Tongue (tissue), 2 donors: ENCODE measurements around the gene SRSF12. TPM values are rescaled to one million over a fixed set of nuclear protein-coding genes. Genes with fewer than 3 reads are reported as not detected.
A peak's percentile ranks its signal among the peaks of the same experiment; 100 is the strongest.

Source experiments
- DNase-seq: peaks from one replicate; pipeline ENCODE4 v3.0.0-alpha.2; 2015
- total RNA-seq: library from RNA; depleted of rRNA; stranded (reverse); fragments of >200 nt; gene quantifications from one replicate; pipeline ENCODE4 v1.2.3, GENCODE V29; 2014

The SRSF12 gene
- 4.7 TPM for total RNA-seq

GRCh38 chr6:89117211-89118108 lies at the start of gene SRSF12:
TSS of gene SRSF12 (minus strand) at chr6:89118071. CDS start at chr6:89117887, 184 bp downstream.
- DNase-seq, result peak; percentile 67

GRCh38 chr6:89162047-89162371 lies 44.1 kb upstream of the SRSF12 start:
- DNase-seq, result peak; percentile 31

GRCh38 chr6:89161326-89162046 lies 43.6 kb upstream of the SRSF12 start:
- DNase-seq, result peak; percentile 25

- no peak for DNase-seq
Measured at GRCh38 chr6:89160331-89161092, 42.6 kb upstream of the SRSF12 start.

- no peak for DNase-seq
Measured at GRCh38 chr6:89154131-89154530, 36.3 kb upstream of the SRSF12 start.

DNA sequence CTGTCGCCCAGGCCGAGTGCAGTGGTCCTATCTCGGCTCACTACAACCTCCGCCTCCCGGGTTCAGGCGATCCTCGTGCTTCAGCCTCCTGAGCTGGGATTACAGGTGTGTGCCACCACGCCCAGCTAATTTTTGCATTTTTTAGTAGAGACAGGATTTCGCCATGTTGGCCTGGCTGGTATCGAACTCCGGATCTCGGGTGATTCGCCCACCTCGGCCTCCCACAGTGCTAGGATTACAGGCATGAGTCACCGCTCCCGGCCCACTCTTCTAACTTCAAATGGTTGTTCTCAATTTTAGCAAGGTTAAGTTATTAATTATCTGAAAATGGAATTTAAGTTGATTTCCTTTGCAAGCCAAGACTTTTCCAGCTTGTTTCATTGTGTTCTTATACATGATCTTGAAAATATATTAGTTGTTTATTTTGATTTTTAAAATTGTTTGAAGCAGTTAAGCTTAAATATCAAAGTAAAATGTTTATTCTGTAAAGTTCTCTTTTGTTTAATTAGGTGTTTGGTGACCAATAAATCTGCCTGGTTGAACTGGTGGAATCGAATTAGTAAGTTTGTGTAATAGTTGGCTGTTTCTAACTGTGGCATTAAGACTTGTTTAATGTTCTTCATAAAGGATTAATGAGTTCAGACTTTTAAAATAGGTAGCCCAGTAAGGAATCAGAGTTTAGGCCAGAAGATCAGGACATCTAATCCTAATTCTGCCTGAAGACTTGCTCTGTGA lies 30.3 kb upstream of the SRSF12 start:
- no peak for DNase-seq

DNA sequence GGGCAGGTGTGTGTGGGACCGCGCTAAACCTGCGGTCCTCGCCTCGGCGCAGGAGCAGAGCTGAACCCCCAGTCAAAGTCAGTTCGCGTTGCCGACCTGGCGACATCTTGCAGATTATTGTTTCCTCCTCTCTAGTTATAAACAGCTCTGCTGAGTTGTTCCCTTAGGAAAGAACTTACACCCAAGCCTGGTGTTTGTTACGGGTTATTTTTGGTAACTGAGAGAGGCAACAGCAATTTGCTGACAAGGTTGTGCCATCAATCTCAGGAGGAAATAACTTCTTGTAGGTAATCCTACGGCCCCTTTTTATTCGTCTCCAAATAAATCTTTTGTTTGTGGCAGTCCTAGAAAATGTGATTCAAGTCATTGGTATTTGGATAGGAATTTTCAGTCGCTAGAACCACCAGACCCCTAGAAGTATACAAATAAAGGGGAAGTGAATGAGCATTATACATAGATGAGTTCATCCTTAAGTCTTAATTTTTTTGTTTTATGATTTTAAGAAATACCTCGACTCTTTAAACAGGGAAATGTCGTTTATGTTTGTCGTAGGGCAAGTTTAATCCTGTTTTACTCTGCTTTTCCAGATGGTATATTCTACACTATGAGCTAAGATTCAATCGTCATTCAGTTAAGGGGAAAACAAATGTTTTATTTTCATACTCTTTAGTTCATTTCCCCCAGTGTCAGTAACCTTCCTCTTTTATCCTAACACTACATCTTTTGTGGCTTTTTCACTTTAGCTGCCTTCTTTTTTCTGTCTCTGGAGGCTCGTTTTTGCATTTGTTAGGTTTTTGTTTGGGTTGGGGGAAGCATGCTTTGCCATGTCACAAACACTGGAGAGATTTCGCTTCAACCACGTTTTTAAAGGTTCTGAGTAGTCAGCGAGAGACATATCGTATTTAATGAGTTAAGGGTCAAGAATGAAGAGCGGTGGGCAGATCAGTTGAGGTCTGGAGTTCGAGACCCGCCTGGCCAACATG lies 29.1 kb upstream of the SRSF12 start:
- DNase-seq, result peak; percentile 64

DNA sequence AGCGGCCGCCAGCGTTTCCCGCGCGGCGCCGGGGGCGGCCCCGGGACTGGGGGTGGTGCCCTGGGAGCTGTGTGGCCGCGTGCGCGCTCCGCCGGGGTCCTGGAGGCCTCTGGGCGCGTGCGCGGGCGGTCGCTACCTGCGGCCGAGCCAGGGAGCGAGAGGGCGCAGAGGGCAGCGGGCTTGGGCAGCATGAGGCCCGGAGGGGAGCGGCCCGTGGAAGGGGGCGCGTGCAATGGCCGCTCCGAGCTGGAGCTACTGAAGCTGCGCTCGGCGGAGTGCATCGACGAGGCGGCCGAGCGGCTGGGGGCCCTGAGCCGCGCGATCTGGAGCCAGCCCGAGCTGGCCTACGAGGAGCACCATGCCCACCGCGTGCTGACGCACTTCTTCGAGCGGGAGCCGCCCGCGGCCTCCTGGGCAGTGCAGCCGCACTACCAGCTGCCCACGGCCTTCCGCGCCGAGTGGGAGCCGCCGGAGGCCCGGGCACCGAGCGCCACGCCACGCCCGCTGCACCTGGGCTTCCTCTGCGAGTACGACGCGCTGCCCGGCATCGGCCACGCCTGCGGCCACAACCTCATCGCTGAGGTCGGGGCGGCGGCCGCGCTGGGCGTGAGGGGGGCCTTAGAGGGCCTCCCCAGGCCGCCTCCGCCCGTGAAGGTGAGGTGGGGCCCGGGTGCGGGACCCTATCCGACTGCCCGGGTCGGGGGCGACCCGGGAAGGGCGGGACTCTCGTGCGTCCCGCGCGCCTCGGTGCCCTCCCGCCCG lies 28.3 kb upstream of the SRSF12 start, which contains the start of gene PM20D2:
Gene PM20D2 (plus strand): TSS at position 100 of the 762 bp plus-strand sequence. CDS start 90 bp downstream, at position 190.
- peak; percentile 87 for DNase-seq

DNA sequence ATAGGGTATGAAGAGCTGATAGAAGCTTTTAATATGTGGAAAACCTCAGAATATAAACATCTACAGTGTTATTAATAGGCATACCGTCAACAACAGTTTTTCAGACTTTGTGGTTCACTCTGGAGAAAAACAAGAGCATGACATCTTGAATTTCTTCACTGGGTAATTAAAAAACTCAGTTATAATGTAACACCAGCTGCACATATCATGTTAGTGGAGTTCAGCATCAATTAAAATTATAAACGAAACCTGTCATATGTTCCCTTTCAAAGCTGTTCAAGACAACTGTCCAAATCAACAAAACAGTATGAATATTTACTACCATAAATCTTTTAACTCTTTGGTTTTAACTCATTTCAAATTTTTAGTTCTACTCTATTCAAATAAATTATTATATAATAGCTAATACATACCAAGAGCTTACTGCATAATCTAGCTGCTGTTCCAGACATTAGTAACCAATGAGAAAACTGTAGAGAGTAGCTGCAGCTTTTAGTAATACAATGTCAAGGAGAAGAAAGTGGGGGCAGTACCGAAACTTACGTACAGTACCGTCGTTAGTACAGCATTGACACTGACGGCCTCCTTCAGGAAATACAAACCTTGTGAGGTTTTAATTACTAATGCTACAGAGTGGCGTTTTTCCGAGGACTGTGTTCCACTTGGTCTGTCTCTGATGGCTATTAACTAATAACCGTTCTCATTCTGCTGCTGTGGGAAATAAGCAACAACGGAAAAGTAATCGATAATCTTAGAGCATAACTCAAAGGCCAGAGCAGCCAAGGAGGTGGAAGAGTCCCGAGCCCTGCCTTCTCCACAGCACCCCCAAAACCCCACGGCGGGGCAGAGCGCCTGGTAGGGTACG lies 27.5 kb upstream of the SRSF12 start:
- peak; percentile 73 for DNase-seq

- no peak for DNase-seq
Measured at GRCh38 chr6:89144354-89144906, 26.6 kb upstream of the SRSF12 start.

DNA sequence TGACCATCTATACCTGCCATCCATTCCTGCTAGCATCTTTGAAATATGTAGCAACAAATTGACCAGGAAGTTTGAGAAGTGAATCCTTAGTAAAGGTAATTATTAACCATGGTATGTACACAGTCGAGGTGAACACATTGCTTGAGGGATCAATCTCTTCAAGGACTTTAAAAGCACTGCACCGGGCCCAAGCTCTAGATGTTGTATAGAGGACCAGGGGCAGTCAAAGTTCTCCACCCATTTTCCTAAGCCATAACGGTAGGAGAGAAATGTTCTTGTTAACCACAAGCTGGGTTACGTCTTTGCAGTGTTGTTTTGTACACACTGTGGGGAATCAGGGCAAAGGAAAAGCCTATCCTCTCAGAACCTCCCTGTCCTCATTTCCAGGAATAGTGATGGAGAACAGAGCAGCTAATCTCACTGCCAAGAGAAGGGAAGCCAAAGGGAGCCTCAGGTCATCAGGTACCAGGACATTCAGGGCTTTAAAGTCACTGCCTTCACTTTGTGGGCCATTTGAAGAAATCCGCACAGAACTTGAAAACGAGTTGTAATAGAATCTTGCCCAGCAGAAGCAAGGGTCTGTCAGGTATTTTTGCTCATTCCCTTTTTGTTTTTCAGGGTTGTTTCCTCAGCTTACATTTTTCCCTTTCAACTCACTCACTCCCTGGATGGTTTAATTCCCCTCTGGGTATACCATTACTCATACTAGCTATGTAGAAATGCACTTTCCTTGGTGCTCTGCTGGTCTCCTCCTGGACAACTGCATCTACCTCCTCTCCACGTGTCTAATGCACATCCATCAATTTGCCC lies 22.7 kb upstream of the SRSF12 start:
- DNase-seq, result no peak

DNA sequence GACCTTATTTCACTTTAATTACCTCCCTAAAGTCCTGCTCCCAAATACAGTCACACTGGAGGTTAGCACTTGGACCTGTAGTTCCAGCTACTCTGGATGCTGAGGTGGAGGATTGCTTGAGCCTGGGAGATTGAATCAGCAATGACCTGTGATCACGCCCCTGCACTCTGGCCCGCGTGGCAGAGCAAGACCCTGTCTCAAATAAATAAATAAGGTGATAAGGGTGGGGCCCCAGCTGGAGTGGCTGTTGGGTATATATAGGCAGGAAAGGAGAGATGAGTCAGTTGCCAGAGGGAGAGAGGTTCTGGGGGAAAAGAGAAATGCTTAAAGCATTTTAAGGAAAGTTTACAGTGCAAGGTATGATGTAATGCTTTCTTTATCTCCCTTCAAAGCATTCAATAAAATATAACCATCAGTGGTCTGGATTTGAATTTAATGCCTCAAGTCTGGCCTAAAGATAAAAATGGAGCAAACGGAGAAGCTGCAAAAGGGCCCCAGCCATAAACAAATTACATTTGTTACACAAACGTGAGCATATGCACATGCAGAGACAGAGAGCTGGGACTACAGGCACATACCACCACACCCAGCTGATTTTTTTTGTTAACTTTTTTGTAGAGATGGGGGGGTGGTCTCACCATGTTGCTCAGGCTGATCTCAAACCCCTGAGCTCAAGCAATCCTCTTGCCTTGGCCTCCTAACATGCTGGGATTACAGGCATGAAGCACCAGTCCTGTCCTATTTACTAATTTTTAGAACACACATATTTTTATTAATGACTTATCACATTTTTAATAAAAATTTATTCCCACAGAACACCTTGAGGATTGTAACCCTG lies 21.9 kb upstream of the SRSF12 start:
- no peak for DNase-seq

DNA sequence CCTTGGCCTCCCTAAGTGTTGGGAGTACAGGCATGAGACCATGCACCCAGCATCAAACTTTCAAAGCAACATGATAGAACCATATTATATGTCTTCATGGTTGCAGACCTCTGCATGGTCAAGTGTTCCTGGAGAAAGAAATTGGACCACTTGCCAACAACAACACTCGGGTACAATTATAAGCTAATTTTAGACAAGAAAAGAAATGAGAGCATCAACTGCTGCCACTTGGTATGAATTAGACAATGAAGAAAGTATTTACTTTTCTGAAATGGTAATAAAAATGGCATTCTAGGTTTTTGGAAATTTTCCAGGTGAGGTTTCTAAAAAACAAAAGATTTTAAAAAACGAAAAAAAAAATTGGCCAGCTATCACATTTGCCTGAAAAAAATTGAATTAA lies 20.3 kb upstream of the SRSF12 start:
- no peak for DNase-seq

GRCh38 chr6:89134723-89135122 lies 16.9 kb upstream of the SRSF12 start:
- no peak for DNase-seq

- no peak for DNase-seq
Measured at GRCh38 chr6:89133981-89134380, 16.1 kb upstream of the SRSF12 start.

DNA sequence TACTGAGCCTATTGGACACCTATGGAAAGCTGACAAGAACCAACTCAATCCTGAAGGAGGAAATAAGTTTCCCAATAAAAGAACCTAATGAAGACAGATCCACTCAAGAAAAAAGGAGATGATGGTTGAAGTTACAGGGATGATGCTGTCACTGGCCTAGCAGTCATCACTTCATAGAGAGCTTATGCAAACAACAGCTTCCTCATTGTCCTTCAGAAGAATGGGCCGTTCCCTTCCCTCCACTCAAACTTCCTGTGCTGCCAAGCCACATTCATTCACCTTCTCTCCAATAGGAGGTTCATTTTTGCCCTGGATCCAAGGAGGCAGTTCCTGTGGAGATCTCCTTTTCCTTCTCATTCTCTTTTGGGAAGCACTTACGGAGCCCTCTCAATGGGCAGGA lies 14.2 kb upstream of the SRSF12 start:
- DNase-seq, result no peak

DNA sequence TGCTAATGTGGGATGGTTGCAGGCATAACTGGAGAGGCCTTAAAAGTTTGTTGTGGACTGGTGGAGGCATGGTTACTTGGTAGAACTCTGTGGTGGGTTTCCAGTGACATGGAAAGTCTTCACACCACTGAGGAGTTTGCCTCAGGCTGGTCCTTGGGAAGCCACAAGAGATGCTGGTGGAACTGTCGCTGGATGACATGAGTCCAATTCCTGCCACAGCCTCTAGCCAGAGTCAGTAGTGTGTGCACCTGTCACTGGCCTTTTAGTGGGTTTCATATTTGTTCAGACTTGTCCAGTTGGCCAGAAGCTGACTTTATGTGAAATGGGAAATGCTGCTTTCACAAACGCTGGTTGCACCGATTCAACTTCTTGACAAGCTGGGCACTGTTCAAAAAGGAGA lies 13.7 kb upstream of the SRSF12 start:
- no peak for DNase-seq
